OCI-LY7 (cell line): ENCODE results near the gene NAA80. TPM values are rescaled to one million over a fixed set of nuclear protein-coding genes. Genes with fewer than 3 reads are reported as not detected.
"Not testable (repeated sequence)": the region's sequence is repeated elsewhere in the genome, so short reads cannot be mapped to it uniquely, and the experiment has no call there.

Experiments used
- BruUV-seq: library from RNA; stranded (reverse); fragments of 400-500 nt; replicated peaks from 2 replicates; lab custom pipeline; 2021; lab: Mats Ljungman, UMichigan
- CTCF ChIA-PET: fragments of 300-600 bp; sonication (Branson Sonifier 250); formaldehyde crosslinking; loops from one replicate; lab custom pipeline; 2022; ENCODE audit warnings: antibody characterized with exemption; ENCODE audit not compliant: unreplicated experiment; lab: Charles Lee
- POLR2A ChIA-PET: fragments of 300-600 bp; sonication (Branson Sonifier 250); formaldehyde crosslinking; loops from one replicate; lab custom pipeline; 2022; ENCODE audit warnings: antibody characterized with exemption; lab: Charles Lee
- DNase-seq: peaks from one replicate; pipeline ENCODE4 v3.0.0-alpha.2; 2015; ENCODE audit warnings: low spot score
- H2AFZ ChIP-seq: fragments of 200-600 bp; sonication (generic), shearing (Covaris generic); 2 replicates; pipeline ENCODE4 v1.6.1; 2014; ENCODE audit warnings: mild to moderate bottlenecking, antibody characterized with exemption, low read length, moderate library complexity
- H3K27ac ChIP-seq: fragments of 200-600 bp; sonication (generic); 2 replicates; pipeline ENCODE4 v1.5.1; 2014; ENCODE audit warnings: mixed run types, low read depth, mild to moderate bottlenecking, moderate library complexity, low read length, inconsistent platforms; ENCODE audit not compliant: poor library complexity, severe bottlenecking
- H3K36me3 ChIP-seq: fragments of 200-600 bp; sonication (generic); 2 replicates; pipeline ENCODE4 v1.6.1; 2014; ENCODE audit warnings: mild to moderate bottlenecking, antibody characterized with exemption, low read length, moderate library complexity, mixed read lengths; ENCODE audit not compliant: insufficient read depth
- H3K4me1 ChIP-seq: fragments of 200-600 bp; sonication (generic); 2 replicates; pipeline ENCODE4 v1.5.1; 2014; ENCODE audit warnings: mild to moderate bottlenecking, low read length; ENCODE audit not compliant: insufficient read depth, poor library complexity, severe bottlenecking
- H3K4me2 ChIP-seq: fragments of 200-600 bp; sonication (generic); 2 replicates; pipeline ENCODE4 v1.6.1; 2014; ENCODE audit warnings: mild to moderate bottlenecking, low read length
- H3K4me3 ChIP-seq: fragments of 200-600 bp; sonication (generic); 2 replicates; pipeline ENCODE4 v1.5.1; 2014; ENCODE audit warnings: mild to moderate bottlenecking, low read depth, low read length; ENCODE audit not compliant: poor library complexity, severe bottlenecking
- H3K79me2 ChIP-seq: fragments of 200-600 bp; sonication (generic); 2 replicates; pipeline ENCODE4 v1.6.1; 2016; ENCODE audit warnings: low read depth, mild to moderate bottlenecking, low read length, moderate library complexity, mixed read lengths; ENCODE audit not compliant: insufficient read depth
- H3K9me2 ChIP-seq: fragments of 200-600 bp; sonication (generic); 2 replicates; pipeline ENCODE4 v1.6.1; 2016; ENCODE audit warnings: mild to moderate bottlenecking, low read length, mixed read lengths; ENCODE audit not compliant: insufficient read depth
- H3K9me3 ChIP-seq: fragments of 200-600 bp; sonication (generic); 2 replicates; pipeline ENCODE4 v1.6.1; 2014; ENCODE audit warnings: mild to moderate bottlenecking, mixed run types, low read length, mixed read lengths
- H4K20me1 ChIP-seq: fragments of 200-600 bp; sonication (generic); 2 replicates; pipeline ENCODE4 v1.6.1; 2014; ENCODE audit warnings: mild to moderate bottlenecking, antibody characterized with exemption, low read length, moderate library complexity, mixed read lengths; ENCODE audit not compliant: insufficient read depth
- EZH2phosphoT487 ChIP-seq: fragments of 200-600 bp; sonication (generic); IDR thresholded peaks from 2 replicates; pipeline ENCODE4 v1.6.1; 2018; ENCODE audit warnings: low read depth, borderline replicate concordance, mild to moderate bottlenecking, mixed run types, antibody characterized with exemption, low read length, moderate library complexity, mixed read lengths
- intact Hi-C: fragments of 100-400 bp; cut with micrococcal nuclease; formaldehyde crosslinking; loops from one replicate; pipeline ENCODE4 v1.10.0; 2022; ENCODE audit not compliant: unreplicated experiment
- total RNA-seq, 2 experiments: library from RNA; depleted of rRNA in 1 of 2; stranded (reverse); fragments of >200 nt in 1 of 2; shearing (Covaris generic) in 1 of 2; gene quantifications; 2 replicates each; pipeline ENCODE4 v1.2.3, GENCODE V29; 2014 to 2022
- TF ChIP-seq, protein P1 (sequence below): fragments of 200-600 bp; sonication (generic); conservative IDR thresholded peaks from 2 replicates; pipeline ENCODE4 v1.5.1; 2014; ENCODE audit warnings: mild to moderate bottlenecking, antibody characterized with exemption, low read length, moderate library complexity, mixed read lengths

NAA80 gene
- total RNA-seq, 2 experiments from 2014 or later = 18.7 to 21.7 TPM

- CTCF ChIA-PET = interaction anchor here (1.2 kb wide), 2 partner anchors 80 to 82 kb away, joined by 3 to 5 read pairs; no protein-coding TSS in a partner anchor
- Histone ChIP-seq H3K9me2 (no peaks in the 10 kb centered on the region), H3K9me3 (no peaks in the 10 kb centered on the region), H4K20me1 (no peaks in the 10 kb centered on the region), H3K4me3 (no peak overlapping the region), H3K79me2 (no peaks in the 10 kb centered on the region), H3K4me1 (peaks cover 5% of the 10 kb centered on the region), H3K27ac (no peak overlapping the region), H2AFZ (no peak overlapping the region), H3K4me2 (no peak overlapping the region), H3K36me3 (no peaks in the 10 kb centered on the region)
- TF ChIP-seq, protein P1, sequence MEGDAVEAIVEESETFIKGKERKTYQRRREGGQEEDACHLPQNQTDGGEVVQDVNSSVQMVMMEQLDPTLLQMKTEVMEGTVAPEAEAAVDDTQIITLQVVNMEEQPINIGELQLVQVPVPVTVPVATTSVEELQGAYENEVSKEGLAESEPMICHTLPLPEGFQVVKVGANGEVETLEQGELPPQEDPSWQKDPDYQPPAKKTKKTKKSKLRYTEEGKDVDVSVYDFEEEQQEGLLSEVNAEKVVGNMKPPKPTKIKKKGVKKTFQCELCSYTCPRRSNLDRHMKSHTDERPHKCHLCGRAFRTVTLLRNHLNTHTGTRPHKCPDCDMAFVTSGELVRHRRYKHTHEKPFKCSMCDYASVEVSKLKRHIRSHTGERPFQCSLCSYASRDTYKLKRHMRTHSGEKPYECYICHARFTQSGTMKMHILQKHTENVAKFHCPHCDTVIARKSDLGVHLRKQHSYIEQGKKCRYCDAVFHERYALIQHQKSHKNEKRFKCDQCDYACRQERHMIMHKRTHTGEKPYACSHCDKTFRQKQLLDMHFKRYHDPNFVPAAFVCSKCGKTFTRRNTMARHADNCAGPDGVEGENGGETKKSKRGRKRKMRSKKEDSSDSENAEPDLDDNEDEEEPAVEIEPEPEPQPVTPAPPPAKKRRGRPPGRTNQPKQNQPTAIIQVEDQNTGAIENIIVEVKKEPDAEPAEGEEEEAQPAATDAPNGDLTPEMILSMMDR = peak; percentile 97
- no peak for TF ChIP-seq EZH2phosphoT487
- peak; percentile 77 for DNase-seq
- intact Hi-C loops = loop anchor here (1.0 kb wide), 1 partner anchor 50 kb away; no protein-coding TSS in a partner anchor
- POLR2A ChIA-PET = no interaction called here
- BruUV-seq = no TSS peak
Observed at GRCh38 chr3:50274371-50275104, 24.7 kb downstream of the NAA80 start.

DNA sequence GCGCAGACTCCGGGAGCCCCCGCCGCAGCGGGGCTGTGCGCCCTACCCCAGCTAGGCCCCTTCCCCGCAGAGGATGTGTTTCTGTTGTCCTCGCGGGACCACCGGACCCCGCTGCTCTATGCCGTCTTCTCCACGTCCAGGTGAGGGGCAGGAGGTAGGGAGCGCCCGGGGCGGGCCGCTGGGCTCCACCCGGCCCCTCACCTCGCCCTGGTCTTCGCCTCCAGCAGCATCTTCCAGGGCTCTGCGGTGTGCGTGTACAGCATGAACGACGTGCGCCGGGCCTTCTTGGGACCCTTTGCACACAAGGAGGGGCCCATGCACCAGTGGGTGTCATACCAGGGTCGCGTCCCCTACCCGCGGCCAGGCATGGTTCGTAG is 25.5 kb downstream of the NAA80 start:
- Histone ChIP-seq H3K4me2 (no peak overlapping the region), H3K9me2 (no peaks in the 10 kb centered on the region), H3K4me3 (no peak overlapping the region), H4K20me1 (no peaks in the 10 kb centered on the region), H2AFZ (no peak overlapping the region), H3K36me3 (no peaks in the 10 kb centered on the region), H3K27ac (no peak overlapping the region), H3K9me3 (no peaks in the 10 kb centered on the region), H3K4me1 (peaks cover 5% of the 10 kb centered on the region), H3K79me2 (no peaks in the 10 kb centered on the region)
- CTCF ChIA-PET = interaction anchor here (0.6 kb wide), 1 partner anchor 9 kb away, joined by 3 read pairs; no protein-coding TSS in a partner anchor
- no peak for DNase-seq
- intact Hi-C loops = loop anchor here (1.0 to 2.0 kb wide), 4 partner anchors 46 to 153 kb away; no protein-coding TSS in a partner anchor
- POLR2A ChIA-PET = no interaction called here
- no peak for TF ChIP-seq EZH2phosphoT487
- BruUV-seq = no TSS peak

DNA sequence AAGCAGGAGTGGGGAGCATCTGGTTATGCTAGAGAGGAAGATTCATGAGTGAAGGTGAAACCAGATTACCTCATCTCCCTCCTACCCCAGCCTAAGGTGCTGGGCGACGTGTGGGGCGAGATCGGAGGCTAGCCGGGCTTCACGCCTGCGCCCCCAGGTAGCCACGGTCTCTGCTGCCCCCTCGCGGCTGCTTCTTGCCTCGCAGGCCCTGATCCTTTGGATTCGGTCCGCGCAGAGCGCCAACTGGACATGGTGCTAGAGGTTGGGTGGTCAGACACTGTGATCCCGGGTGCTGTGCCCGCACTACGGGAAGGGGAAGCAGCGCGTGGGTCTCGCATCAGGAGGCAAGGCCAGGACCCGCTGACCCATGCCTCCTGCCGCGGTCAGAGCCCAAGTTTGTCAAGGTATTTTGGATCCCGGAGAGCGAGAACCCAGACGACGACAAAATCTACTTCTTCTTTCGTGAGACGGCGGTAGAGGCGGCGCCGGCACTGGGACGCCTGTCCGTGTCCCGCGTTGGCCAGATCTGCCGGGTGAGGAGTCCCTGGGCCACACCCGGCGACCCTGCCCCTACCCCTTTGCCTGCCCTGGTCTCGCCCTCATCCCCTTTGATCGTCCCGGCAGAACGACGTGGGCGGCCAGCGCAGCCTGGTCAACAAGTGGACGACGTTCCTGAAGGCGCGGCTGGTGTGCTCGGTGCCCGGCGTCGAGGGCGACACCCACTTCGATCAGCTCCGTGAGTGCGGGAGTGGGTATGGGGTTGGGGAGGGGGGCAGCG is 26.1 kb downstream of the NAA80 start:
- H3K27ac ChIP-seq = no peak overlapping the region
- ChIA-PET POLR2A (no interaction called here), CTCF (interaction anchor here (0.6 kb wide), 1 partner anchor 8 kb away, joined by 3 read pairs; no protein-coding TSS in a partner anchor)
- H3K4me3 ChIP-seq = no peak overlapping the region
- H3K36me3 ChIP-seq = no peaks in the 10 kb centered on the region
- peak; percentile 83 for DNase-seq
- H3K4me2 ChIP-seq = peak overlapping the region; percentile 49
- no peaks in the 10 kb centered on the region for H3K79me2 ChIP-seq
- BruUV-seq = no TSS peak
- peaks cover 5% of the 10 kb centered on the region for H3K4me1 ChIP-seq
- intact Hi-C loops = loop anchor here (1.0 to 2.0 kb wide), 3 partner anchors 46 to 152 kb away; no protein-coding TSS in a partner anchor
- no peaks in the 10 kb centered on the region for H3K9me3 ChIP-seq
- H2AFZ ChIP-seq = no peak overlapping the region
- no peaks in the 10 kb centered on the region for H4K20me1 ChIP-seq
- no peak for TF ChIP-seq EZH2phosphoT487
- TF ChIP-seq, protein P1 = peak; percentile 93
- H3K9me2 ChIP-seq = no peaks in the 10 kb centered on the region

DNA sequence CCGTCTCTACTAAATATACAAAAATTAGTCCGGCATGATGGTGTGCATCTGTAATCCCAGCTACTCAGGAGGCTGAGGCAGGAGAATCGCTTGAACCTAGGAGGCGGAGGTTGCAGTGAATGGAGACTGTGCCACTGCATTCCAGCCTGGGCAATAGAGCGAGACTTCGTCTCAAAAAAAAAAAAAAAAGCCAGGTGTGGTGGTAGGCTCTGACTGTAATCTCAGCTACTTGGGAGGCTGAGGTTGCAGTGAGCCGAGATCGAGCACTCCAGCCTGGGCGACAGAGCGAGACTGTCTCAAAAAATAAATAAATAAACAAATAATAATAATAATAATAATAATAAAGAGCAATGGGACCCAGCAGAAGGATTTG is 26.7 kb downstream of the NAA80 start:
- H3K4me2 ChIP-seq, H3K27ac ChIP-seq, H3K36me3 ChIP-seq, H3K9me2 ChIP-seq, CTCF ChIA-PET, BruUV-seq, H3K9me3 ChIP-seq, H3K4me3 ChIP-seq, H4K20me1 ChIP-seq, DNase-seq, H3K4me1 ChIP-seq, H3K79me2 ChIP-seq, H2AFZ ChIP-seq: not testable (repeated sequence)
- intact Hi-C loops = loop anchor here (2.0 kb wide), 1 partner anchor 152 kb away; no protein-coding TSS in a partner anchor
- POLR2A ChIA-PET = interaction anchor here (0.7 kb wide), 1 partner anchor 92 kb away, joined by 5 read pairs; no protein-coding TSS in a partner anchor
